Progenitor cell of endocrine pancreas (in vitro differentiated cells): ENCODE measurements around the gene CFAP90. TPM values are rescaled to one million over a fixed set of nuclear protein-coding genes. Genes with fewer than 3 reads are reported as not detected.
A peak's percentile ranks its signal among the peaks of the same experiment; 100 is the strongest.

ENCODE experiments used
- DNase-seq: peaks from one replicate; pipeline ENCODE4 v3.0.0; 2021; ENCODE audit warnings: low spot score; ENCODE audit not compliant: unreplicated experiment
- H3K27ac Mint-ChIP-seq: 2 replicates; pipeline ENCODE4 v1.8.0; 2021; ENCODE audit warnings: mild to moderate bottlenecking, moderate library complexity, mixed read lengths
- H3K27me3 Mint-ChIP-seq: 2 replicates; pipeline ENCODE4 v1.8.0; 2021; ENCODE audit warnings: mixed read lengths
- H3K36me3 Mint-ChIP-seq: 2 replicates; pipeline ENCODE4 v1.8.0; 2022; ENCODE audit warnings: mixed read lengths; ENCODE audit not compliant: insufficient read depth
- H3K4me1 Mint-ChIP-seq: 2 replicates; pipeline ENCODE4 v1.8.0; 2021; ENCODE audit warnings: low read depth, mixed read lengths
- H3K4me3 Mint-ChIP-seq: 2 replicates; pipeline ENCODE4 v1.8.0; 2021; ENCODE audit warnings: low read depth, mild to moderate bottlenecking, moderate library complexity, mixed read lengths
- H3K9me3 Mint-ChIP-seq: 2 replicates; pipeline ENCODE4 v1.8.0; 2021; ENCODE audit warnings: low read depth, mixed read lengths
- total RNA-seq: library from RNA; stranded (reverse); gene quantifications from 2 replicates; pipeline ENCODE4 v1.2.1, GENCODE V29; 2021
- TF ChIP-seq, protein P1 (sequence below): fragments of 200-600 bp; sonication (generic); IDR thresholded peaks from one replicate; pipeline ENCODE4 v1.5.0; 2021; ENCODE audit warnings: antibody characterized with exemption, mild to moderate bottlenecking; ENCODE audit not compliant: unreplicated experiment

Gene CFAP90
- total RNA-seq, 1 donor from 2014 or later = 2.1 TPM

DNA sequence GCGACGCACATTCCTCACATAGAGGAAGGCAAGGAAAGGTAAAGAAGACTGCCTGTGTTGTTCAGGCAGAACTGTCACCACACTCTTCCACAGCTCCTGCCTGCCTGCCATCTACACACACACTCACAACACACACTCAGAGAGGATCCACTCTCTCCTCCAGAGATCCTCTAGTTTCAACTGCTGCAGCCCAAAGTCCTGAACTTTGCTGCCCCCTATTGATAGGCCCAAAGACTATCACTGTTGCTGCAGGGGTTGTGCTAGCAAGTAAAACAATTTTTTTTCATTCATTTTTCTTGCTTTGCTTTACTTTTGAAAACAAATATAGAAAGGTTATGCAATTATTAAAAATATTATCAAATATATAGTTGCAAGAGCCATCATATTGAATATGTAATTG, 5.9 kb upstream of the CFAP90 start:
- no peaks in the 10 kb centered on the region for H3K27me3 Mint-ChIP-seq
- no peak overlapping the region for H3K4me3 Mint-ChIP-seq
- no peaks in the 10 kb centered on the region for H3K9me3 Mint-ChIP-seq
- H3K36me3 Mint-ChIP-seq = peaks cover 10% of the 10 kb centered on the region
- TF ChIP-seq, protein P1, sequence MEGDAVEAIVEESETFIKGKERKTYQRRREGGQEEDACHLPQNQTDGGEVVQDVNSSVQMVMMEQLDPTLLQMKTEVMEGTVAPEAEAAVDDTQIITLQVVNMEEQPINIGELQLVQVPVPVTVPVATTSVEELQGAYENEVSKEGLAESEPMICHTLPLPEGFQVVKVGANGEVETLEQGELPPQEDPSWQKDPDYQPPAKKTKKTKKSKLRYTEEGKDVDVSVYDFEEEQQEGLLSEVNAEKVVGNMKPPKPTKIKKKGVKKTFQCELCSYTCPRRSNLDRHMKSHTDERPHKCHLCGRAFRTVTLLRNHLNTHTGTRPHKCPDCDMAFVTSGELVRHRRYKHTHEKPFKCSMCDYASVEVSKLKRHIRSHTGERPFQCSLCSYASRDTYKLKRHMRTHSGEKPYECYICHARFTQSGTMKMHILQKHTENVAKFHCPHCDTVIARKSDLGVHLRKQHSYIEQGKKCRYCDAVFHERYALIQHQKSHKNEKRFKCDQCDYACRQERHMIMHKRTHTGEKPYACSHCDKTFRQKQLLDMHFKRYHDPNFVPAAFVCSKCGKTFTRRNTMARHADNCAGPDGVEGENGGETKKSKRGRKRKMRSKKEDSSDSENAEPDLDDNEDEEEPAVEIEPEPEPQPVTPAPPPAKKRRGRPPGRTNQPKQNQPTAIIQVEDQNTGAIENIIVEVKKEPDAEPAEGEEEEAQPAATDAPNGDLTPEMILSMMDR = peak; percentile 74
- H3K27ac Mint-ChIP-seq = no peak overlapping the region
- peaks cover 8% of the 10 kb centered on the region for H3K4me1 Mint-ChIP-seq
- DNase-seq = no peak

DNA sequence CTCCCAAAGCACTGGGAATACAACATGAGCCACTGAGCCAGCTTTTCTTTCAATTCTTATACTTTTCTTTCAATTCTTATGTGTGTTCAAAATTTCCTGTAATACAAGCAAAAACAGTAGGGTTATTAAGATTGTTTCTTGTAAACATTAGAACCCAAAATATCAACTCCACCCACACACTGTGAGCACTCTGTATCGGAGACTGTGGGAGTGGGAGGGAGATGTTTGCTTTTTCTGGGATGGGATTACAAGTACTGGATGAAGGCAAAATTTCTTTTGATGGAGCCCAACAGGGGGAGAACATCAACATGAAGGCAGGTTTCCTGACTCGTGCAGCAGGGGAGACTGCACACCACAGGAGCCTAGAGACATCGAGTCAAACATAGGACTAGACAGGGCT, 4.7 kb upstream of the CFAP90 start:
- H3K9me3 Mint-ChIP-seq = no peaks in the 10 kb centered on the region
- peaks cover 9% of the 10 kb centered on the region for H3K36me3 Mint-ChIP-seq
- no peak for DNase-seq
- H3K4me1 Mint-ChIP-seq = peaks cover 14% of the 10 kb centered on the region
- no peak overlapping the region for H3K27ac Mint-ChIP-seq
- TF ChIP-seq, protein P1 = no peak
- H3K27me3 Mint-ChIP-seq = no peaks in the 10 kb centered on the region
- no peak overlapping the region for H3K4me3 Mint-ChIP-seq

DNA sequence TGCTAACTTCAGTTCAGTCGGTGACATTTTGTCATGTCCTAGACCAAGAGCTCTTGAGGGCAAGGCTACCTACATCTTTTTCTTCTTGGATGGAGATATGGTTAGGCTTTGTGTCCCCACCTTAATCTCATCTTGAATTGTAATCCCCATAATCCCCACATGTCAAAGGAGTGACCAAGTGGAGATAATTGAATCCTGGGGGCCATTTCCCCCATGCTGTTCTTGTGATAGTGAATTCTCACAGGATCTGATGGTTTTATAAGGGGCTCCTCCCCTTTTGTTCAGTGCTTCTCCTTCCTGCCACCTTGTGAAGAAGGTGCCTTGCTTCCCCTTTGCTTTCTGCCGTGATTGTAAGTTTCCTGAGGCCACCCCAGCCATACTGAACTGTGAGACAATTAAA, 2.1 kb upstream of the CFAP90 start:
- Mint-ChIP-seq H3K36me3 (peaks cover 4% of the 10 kb centered on the region), H3K27ac (peak overlapping the region; percentile 71), H3K4me1 (peaks cover 14% of the 10 kb centered on the region), H3K27me3 (peaks cover 8% of the 10 kb centered on the region), H3K9me3 (no peaks in the 10 kb centered on the region), H3K4me3 (peak overlapping the region; percentile 35)
- DNase-seq = no peak
- TF ChIP-seq, protein P1 = no peak

DNA sequence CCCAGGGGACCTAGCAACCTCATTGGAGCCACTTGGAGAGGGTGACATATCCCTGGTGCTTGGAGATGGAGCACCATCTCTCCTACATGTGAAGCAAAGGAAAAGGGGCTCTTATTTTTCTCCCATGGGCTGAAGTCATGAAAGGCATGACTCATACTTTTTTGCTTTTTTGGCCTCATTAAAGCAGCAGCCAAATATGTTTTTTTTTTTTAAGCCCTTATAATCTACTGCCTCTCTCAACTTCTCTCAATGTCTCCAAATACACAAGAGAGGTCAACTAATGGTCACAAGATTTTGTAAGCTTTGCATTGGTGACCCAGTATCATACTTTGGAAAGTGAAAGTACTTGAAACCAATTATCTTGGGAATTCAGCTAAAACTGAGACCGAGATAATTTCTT, 1.6 kb upstream of the CFAP90 start:
- no peaks in the 10 kb centered on the region for H3K9me3 Mint-ChIP-seq
- H3K4me3 Mint-ChIP-seq = peak overlapping the region; percentile 88
- peaks cover 3% of the 10 kb centered on the region for H3K36me3 Mint-ChIP-seq
- TF ChIP-seq, protein P1 = no peak
- H3K27me3 Mint-ChIP-seq = peaks cover 8% of the 10 kb centered on the region
- H3K4me1 Mint-ChIP-seq = peaks cover 14% of the 10 kb centered on the region
- DNase-seq = no peak
- no peak overlapping the region for H3K27ac Mint-ChIP-seq

DNA sequence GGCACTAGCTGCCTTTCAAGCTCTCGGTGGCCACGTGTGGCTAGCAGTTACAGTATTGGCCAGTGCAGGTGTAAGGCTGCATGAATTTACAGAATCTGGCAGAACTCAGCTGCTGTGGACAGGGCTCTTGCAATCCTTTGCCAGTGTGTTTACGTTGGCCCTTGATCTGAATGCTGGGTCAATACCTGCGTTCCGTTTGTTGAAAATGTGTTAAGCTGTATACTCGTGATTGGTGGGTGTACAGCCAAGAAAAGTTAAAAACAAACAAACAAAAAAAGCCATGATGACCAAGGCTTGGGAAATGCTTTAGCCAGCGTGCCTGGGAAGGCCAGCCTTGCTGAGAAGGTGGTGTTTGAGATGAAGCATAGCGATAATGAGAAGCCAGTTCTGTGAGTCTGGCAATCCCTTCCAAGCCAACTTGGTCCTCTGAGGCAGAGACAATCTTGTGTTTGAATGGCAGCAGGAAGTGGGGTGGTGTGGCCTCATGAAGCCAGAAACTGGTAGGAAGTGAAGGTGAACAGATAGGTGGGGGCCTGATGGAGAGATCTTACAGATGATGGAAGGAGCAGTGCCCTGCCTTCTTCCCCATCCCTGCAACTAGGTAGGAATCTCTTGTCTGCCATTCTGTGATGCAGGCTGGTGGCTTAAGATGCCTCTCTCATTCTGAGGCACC, 820 bp upstream of the CFAP90 start:
- H3K4me3 Mint-ChIP-seq = peak overlapping the region; percentile 88
- TF ChIP-seq, protein P1 = no peak
- H3K27me3 Mint-ChIP-seq = peaks cover 11% of the 10 kb centered on the region
- peak overlapping the region; percentile 90 for H3K27ac Mint-ChIP-seq
- H3K36me3 Mint-ChIP-seq = peaks cover 2% of the 10 kb centered on the region
- H3K9me3 Mint-ChIP-seq = no peaks in the 10 kb centered on the region
- no peak for DNase-seq
- H3K4me1 Mint-ChIP-seq = peaks cover 14% of the 10 kb centered on the region
